Epithelial cell of esophagus (primary cell): ENCODE data around the gene DGKB.

Experiments
- DNase-seq: peaks from one replicate; pipeline ENCODE4 v3.0.0; 2010; ENCODE audit warnings: low read depth
- H3K4me3 ChIP-seq: 2 replicates; pipeline ENCODE4 v1.5.1; 2011; ENCODE audit warnings: mild to moderate bottlenecking, low read length, control low read depth
- CTCF ChIP-seq: IDR thresholded peaks from 2 replicates; pipeline ENCODE4 v1.5.1; 2011; ENCODE audit warnings: low read depth, mild to moderate bottlenecking, low read length, control low read depth, inconsistent platforms; ENCODE audit not compliant: insufficient read depth; ENCODE audit errors: missing control alignments

The DGKB gene

DNA sequence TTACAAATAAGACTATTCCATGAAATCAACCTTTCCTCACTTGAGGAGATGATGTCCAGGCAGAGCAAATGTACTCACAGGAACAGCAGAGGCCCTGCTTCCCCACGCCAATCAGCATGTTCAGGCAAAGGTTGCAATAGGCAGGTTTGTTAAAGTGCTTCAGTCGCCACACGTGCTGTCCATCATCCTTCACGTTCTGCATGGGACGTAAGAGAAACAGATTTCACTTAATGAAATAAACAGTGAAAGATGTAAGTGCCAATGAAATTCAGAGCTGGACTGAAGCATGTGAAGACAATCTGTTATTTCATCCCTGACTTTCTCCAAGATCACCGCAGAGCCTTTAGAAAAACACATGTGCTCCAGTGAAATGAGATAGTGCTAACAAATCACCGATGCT lies 217.4 kb downstream of the DGKB start:
- no peak overlapping the region for H3K4me3 ChIP-seq
- no peak for DNase-seq
- no peak for TF ChIP-seq CTCF

- DNase-seq = no peak
- no peak for TF ChIP-seq CTCF
Observed at GRCh38 chr7:14682910-14683465, 219.6 kb downstream of the DGKB start.

GRCh38 chr7:14676896-14677295 lies 225.7 kb downstream of the DGKB start:
- TF ChIP-seq CTCF = no peak
- no peak overlapping the region for H3K4me3 ChIP-seq
- DNase-seq = no peak

More at GRCh38 chr7:14682910-14683465, 219.6 kb downstream of the DGKB start:
- H3K4me3 ChIP-seq = no peak overlapping the region

DNA sequence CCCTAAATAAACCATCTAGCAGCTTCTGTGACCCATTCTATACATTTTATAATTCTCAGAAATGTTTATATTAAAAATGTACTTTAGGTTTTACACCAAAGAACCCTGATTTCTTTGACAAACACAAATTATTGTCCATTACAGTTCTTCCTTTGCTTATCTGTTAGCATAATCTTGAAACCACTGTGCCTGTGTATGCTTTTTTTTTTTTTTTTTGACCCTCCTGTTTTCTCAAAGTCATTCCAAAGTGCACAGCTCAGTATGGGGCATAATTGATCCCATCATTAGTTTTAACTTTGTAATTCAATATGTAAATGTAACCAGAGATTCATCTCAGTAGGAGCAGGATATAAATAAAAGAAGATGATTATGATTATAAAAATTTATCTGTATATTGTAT lies 229.3 kb downstream of the DGKB start:
- DNase-seq = no peak
- TF ChIP-seq CTCF = no peak

DNA sequence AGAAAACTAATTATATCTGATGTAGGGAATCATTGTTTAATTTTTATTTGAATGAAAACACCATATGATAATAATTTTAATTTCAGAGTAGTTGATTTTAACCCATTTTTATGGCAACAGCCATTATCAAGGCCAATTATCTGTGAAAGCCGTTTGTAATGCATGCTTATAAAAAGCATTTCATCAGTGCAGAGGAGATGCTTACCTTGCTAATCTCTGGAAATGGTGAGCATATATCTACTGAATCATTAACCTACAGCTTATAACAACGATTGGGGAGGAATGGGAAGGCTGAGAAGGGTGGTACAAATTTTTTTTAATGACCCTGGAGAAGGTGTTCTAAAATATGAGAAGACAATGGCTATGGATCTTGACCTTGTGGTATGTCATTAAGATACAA lies 235.6 kb downstream of the DGKB start:
- no peak overlapping the region for H3K4me3 ChIP-seq
- TF ChIP-seq CTCF = no peak
- DNase-seq = no peak

More for the DNA sequence above, 229.3 kb downstream of the DGKB start:
- no peak overlapping the region for H3K4me3 ChIP-seq

DNA sequence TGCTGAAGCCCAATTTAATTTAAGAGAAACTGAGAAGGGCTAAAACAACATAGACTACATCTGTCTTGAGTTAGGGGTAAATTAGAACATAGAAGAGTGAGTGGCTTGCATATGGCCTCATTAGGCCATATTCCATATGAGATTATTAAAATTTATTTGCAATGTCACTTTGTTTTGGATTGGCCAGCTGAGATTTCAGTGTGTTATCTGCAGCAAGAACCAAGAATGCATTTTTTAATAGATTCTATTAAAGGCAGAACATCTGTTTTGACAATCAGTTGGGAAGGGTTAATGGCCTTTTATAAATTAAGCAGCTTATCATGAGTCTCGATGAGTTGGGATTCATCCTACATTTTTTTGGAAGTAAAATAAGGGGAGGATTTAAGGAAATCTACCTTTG lies 236.2 kb downstream of the DGKB start:
- no peak for TF ChIP-seq CTCF
- no peak for DNase-seq
- no peak overlapping the region for H3K4me3 ChIP-seq

GRCh38 chr7:14639801-14640200 lies 262.8 kb downstream of the DGKB start:
- no peak for TF ChIP-seq CTCF
- H3K4me3 ChIP-seq = no peak overlapping the region
- DNase-seq = peak; percentile 81
